ENCODE data around the gene IPCEF1. TPM values are rescaled to one million over a fixed set of nuclear protein-coding genes. Genes with fewer than 3 reads are reported as not detected.

The IPCEF1 gene
- total and polyA plus RNA-seq, 2 of the 4 experiments (the other 2 are of a cell fraction): under 0.01 to 0.03 TPM

- Histone ChIP-seq H2BK15ac (ENCODE audit: low read depth, low read length) (no peak overlapping the region), H3K56ac (ENCODE audit: extremely low read depth, insufficient read depth, low read length) (no peak overlapping the region), H3K23ac (ENCODE audit: low read depth, low read length) (no peak overlapping the region), H3K4ac (ENCODE audit: low read depth, low read length) (no peak overlapping the region), H3K9me1 (ENCODE audit: insufficient read depth, low read length) (no peaks in the 10 kb centered on the region), H2BK120ac (ENCODE audit: low read depth, low read length) (no peak overlapping the region), H4K20me1 (ENCODE audit: insufficient read depth, low read length) (no peaks in the 10 kb centered on the region), H3K4me3 (ENCODE audit: insufficient read depth, low read depth, low read length) (no peak overlapping the region), H3K18ac (ENCODE audit: low read depth, low read length) (no peak overlapping the region), H3K79me1 (ENCODE audit: low read depth in 1 of 2, low read length in 2 of 2) (no peaks in the 10 kb centered on the region), H3K9me3 (ENCODE audit: control insufficient read depth, insufficient read depth, low read length) (no peaks in the 10 kb centered on the region), H2AFZ (replicated peaks; ENCODE audit: low read length, poor library complexity) (no peak overlapping the region), H4K5ac (ENCODE audit: low read depth, low read length) (no peak overlapping the region), H2AK9ac (replicated peaks; ENCODE audit: low read depth, low read length, poor library complexity) (no peak overlapping the region), H3K27ac (ENCODE audit: insufficient read depth, low read length) (no peak overlapping the region), H4K8ac (ENCODE audit: low read depth in 2 of 2, low read length in 2 of 2) (no peak overlapping the region), H3K36me3 (ENCODE audit: control insufficient read depth, insufficient read depth, low read length) (no peaks in the 10 kb centered on the region), H2AK5ac (ENCODE audit: low read depth, low read length) (no peak overlapping the region), H3K9ac (ENCODE audit: low read depth, low read length) (no peak overlapping the region), H3K27me3 (ENCODE audit: control insufficient read depth, insufficient read depth, low read length) (no peaks in the 10 kb centered on the region), H3K4me1 (ENCODE audit: control insufficient read depth, insufficient read depth, low read length) (peaks cover 7% of the 10 kb centered on the region; the same call in 1 of the 2 replicates), H2BK5ac (ENCODE audit: low read depth, low read length, poor library complexity, severe bottlenecking) (no peak overlapping the region), H3K14ac (replicated peaks; ENCODE audit: low read depth, low read length) (no peak overlapping the region), H2BK20ac (ENCODE audit: low read depth, low read length) (no peak overlapping the region), H3K4me2 (ENCODE audit: low read depth, low read length) (no peak overlapping the region), H4K91ac (ENCODE audit: insufficient read depth, low read depth, low read length) (no peak overlapping the region)
- CTCF ChIA-PET: no interaction called here
- DNase-seq (no peak), ATAC-seq (ENCODE audit: low read depth) (no peak)
- POLR2A ChIA-PET (ENCODE audit: unreplicated experiment): no interaction called here
- TF ChIP-seq FOS (IDR thresholded peaks at IDR 0.05; ENCODE audit: low read depth, low read length): no peak
- no peak for TF ChIP-seq RAD21 (IDR thresholded peaks at IDR 0.05; ENCODE audit: low read length)
- TF ChIP-seq USF2 (IDR thresholded peaks at IDR 0.05; ENCODE audit: low read depth, low read length): no peak
- no peak for TF ChIP-seq SMC3 (IDR thresholded peaks at IDR 0.05; ENCODE audit: low read depth, low read length)
- TF ChIP-seq RFX5 (IDR thresholded peaks at IDR 0.05; ENCODE audit: low read depth, low read length): no peak
- no peak for TF ChIP-seq CTCF (conservative IDR thresholded peaks at IDR 0.05; ENCODE audit: low read depth, low read length)
- no peak for TF ChIP-seq POLR2A (IDR thresholded peaks at IDR 0.05; ENCODE audit: low read depth, low read length)
- TF ChIP-seq ELK1 (IDR thresholded peaks at IDR 0.05; ENCODE audit: borderline replicate concordance, low read depth, low read length): no peak
- TF ChIP-seq CHD1 (IDR thresholded peaks at IDR 0.05; ENCODE audit: low read depth, low read length): no peak
- no peak for TF ChIP-seq CEBPB (IDR thresholded peaks at IDR 0.05; ENCODE audit: low read depth, low read length)
- no peak for TF ChIP-seq RCOR1 (IDR thresholded peaks at IDR 0.05; ENCODE audit: insufficient replicate concordance, low read length)
- TF ChIP-seq MAFK (IDR thresholded peaks at IDR 0.05; ENCODE audit: low read depth, low read length): no peak
- dilution Hi-C loops (cut with HindIII; ENCODE audit: low sequenced_read_pairs, unreplicated experiment) (loop anchor here (25.0 kb wide), 1 partner anchor 201 kb away; the partner anchor contains the start of gene IPCEF1), in situ Hi-C loops (cut with MboI; ENCODE audit: low sequenced_read_pairs) (loop anchor here (25.0 kb wide), 1 partner anchor 1124 kb away; no protein-coding TSS in a partner anchor), intact Hi-C loops (cut with micrococcal nuclease) (no loop called here)
- BruUV-seq (replicated peaks): no TSS peak
- WGBS, 2 experiments (ENCODE audit: extremely low coverage in 2 of 2, insufficient read length in 1 of 2): 41% methylated on average over 2 of the region's 3 CpGs; no CpG with 5 or more reads in 1 of the 2 experiments
Measured at GRCh38 chr6:154161689-154162088, 194.9 kb downstream of the IPCEF1 start.
